T-helper 1 cell (primary cell): Measurements from ENCODE around the gene PRR12.

ENCODE experiments used
- DNase-seq, 5 donors: peaks; one replicate each; pipeline ENCODE4 v3.0.0-alpha.2; 2012 to 2020

The PRR12 gene

GRCh38 chr19:49651029-49651819, 60.2 kb downstream of the PRR12 start:
- DNase-seq: no peak

- DNase-seq: no peak
Observed at GRCh38 chr19:49651820-49652550, 61.0 kb downstream of the PRR12 start.

GRCh38 chr19:49652551-49653465, 61.8 kb downstream of the PRR12 start:
- DNase-seq: no peak

- DNase-seq: no peak
Observed at GRCh38 chr19:49653466-49653806, 62.5 kb downstream of the PRR12 start.

GRCh38 chr19:49654581-49654980, 63.6 kb downstream of the PRR12 start:
- DNase-seq: no peak

GRCh38 chr19:49655570-49656455, 64.8 kb downstream of the PRR12 start:
- DNase-seq: no peak

- DNase-seq: no peak
Observed at GRCh38 chr19:49656456-49657109, 65.6 kb downstream of the PRR12 start.

- no peak for DNase-seq
Observed at GRCh38 chr19:49657493-49658138, 66.6 kb downstream of the PRR12 start.

GRCh38 chr19:49658139-49658517, 67.1 kb downstream of the PRR12 start:
- DNase-seq: no peak

- no peak for DNase-seq
Observed at GRCh38 chr19:49658566-49659442, 67.8 kb downstream of the PRR12 start.

GRCh38 chr19:49660338-49660961, 69.5 kb downstream of the PRR12 start:
- no peak for DNase-seq

GRCh38 chr19:49662011-49662410, 71.0 kb downstream of the PRR12 start:
- DNase-seq: no peak

GRCh38 chr19:49663224-49663623, 72.2 kb downstream of the PRR12 start:
- no peak for DNase-seq

- DNase-seq: peak; percentile 83 to 93 (median 88)
Observed at GRCh38 chr19:49664171-49665035, 73.4 kb downstream of the PRR12 start.

GRCh38 chr19:49665036-49665350, 74.0 kb downstream of the PRR12 start:
- no peak for DNase-seq

GRCh38 chr19:49665351-49666119, 74.6 kb downstream of the PRR12 start, which contains the start of the genes BCL2L12 and IRF3:
Gene BCL2L12, plus strand, starts transcription at chr19:49665933. Its CDS starts 760 bp downstream, at chr19:49666693.
Gene IRF3, minus strand, starts transcription at chr19:49665857. Its CDS starts 1,019 bp downstream, at chr19:49664838.
- DNase-seq: peak; percentile 97 to 100 (median 99)

GRCh38 chr19:49666120-49666444, 75.1 kb downstream of the PRR12 start:
- DNase-seq: no peak

- no peak for DNase-seq
Observed at GRCh38 chr19:49667473-49667872, 76.5 kb downstream of the PRR12 start.
